Measurements from ENCODE around the gene PXK. TPM values are rescaled to one million over a fixed set of nuclear protein-coding genes. Genes with fewer than 3 reads are reported as not detected.
A peak's percentile ranks its signal among the peaks of the same experiment; 100 is the strongest.
"Not testable (repeated sequence)": the region's sequence is repeated elsewhere in the genome, so short reads cannot be mapped to it uniquely, and the experiment has no call there.

Gene PXK
- total RNA-seq (ENCODE audit: insufficient read depth, low replicate concordance): 47.9 TPM

DNA sequence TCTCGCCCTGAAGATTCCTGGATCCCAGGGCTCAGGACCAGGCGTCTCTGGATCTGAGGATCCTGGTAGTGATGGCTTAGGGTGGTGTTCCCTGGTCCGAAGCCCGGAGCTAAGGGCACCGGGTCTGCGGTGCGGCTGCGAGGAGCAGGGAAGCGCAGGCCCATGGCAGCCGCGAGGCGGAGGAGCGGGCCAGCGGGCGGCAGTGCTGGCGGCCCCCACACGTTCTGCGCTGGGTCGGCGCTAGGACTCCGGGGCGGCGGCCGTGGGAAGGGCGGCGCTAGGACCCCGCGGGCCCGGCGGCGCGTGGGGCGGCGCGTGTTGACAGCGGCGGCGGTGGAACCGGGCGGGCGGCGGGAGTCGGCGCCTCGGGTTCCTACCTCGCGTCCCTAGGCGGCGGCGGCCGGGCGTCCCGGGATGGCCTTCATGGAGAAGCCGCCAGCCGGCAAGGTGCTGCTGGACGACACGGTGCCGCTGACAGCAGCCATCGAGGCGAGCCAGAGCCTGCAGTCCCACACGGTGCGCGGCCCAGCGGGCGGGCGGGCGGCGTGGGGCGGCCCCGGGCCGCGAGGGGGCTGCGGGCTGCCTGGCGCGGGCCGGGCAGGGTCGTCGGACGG lies at the start of gene PXK:
Gene PXK, plus strand, starts transcription at position 318 of the 614 bp plus-strand sequence. Its CDS starts 97 bp downstream, at position 415.
- peak; percentile 82 for DNase-seq (ENCODE audit: low spot score)

DNA sequence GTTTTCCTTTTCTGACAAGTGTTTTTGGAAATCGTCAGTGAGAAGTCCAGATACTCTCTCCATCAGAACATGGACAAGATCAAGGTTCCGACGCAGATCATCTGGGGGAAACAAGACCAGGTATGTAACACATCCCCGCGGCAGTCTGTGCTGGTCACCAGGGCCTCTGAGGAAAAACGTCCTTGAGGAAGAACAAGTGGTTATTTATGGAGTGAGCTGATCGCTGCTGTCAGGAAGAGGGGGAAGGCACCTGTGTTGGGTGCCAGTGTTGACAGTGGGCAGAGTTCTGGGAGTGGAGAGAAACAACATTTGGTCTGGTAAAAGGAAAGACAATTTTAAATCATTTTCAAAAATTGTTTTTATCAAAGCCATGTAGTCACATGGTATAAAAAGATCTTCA lies 47.4 kb upstream of the PXK start:
- no peak for DNase-seq (ENCODE audit: low spot score)

DNA sequence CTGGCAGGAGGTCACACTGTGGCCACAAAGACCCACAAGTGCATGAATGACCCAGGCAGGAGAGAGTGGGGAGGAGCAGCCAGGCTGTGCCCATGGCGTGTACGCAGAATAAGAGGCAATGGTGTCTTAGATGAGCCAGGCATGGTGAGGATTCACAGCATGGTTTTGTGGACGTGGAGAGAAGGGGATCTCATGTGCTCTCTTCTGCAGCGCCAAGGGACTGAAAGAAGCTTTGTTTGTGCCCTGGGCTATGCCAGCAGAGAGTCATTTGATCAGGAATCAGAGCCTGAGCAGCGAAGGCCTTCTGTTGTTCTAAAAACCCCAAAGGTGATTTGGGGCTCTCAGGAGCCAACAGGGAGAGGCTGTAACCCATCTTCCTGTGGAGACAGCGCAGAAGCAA lies 45.3 kb upstream of the PXK start:
- DNase-seq (ENCODE audit: low spot score): no peak

GRCh38 chr3:58288011-58288728 lies 44.5 kb upstream of the PXK start:
- DNase-seq (ENCODE audit: low spot score): no peak

GRCh38 chr3:58288964-58289613 lies 43.6 kb upstream of the PXK start:
- not testable (repeated sequence) for DNase-seq (ENCODE audit: low spot score)

- not testable (repeated sequence) for DNase-seq (ENCODE audit: low spot score)
These were observed 42.2 kb upstream of the PXK start for GRCh38 chr3:58290446-58290845.

DNA sequence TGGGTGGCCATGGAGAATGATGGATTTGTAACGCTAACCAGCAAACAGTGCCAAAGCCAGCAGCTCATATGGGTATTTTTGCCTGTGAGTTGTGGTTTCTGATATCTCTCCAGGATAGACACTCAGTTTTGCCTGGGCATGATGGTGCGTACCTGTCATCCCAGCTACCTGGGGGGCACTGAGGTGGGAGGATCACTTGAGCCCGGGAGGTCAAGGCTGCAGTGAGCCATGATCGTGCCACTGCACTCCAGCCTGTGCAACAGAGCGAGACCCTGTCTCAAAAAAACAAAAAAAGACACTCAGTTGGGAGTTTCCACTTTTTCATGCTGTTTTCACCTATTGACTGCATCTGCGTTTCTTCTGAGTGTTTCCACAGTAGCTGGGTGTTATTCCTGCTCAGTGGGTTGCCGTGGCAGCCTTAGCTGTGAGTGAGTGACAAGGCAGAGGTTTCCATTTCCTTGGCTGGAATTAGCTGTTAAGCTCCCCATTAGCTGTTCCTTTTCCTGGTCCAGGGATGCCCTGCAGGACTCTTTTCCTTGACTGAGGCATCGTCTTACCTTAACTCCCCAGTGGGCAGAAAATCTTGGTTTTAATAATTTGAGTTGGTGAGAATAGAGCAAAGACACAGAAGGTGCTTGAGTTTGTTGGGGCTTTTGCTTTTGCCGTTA lies 40.9 kb upstream of the PXK start:
- no peak for DNase-seq (ENCODE audit: low spot score)

- DNase-seq (ENCODE audit: low spot score): no peak
These were observed 39.8 kb upstream of the PXK start for GRCh38 chr3:58292866-58293265.

- no peak for DNase-seq (ENCODE audit: low spot score)
These were observed 39.2 kb upstream of the PXK start for GRCh38 chr3:58293516-58293915.

- DNase-seq (ENCODE audit: low spot score): no peak
These were observed 36.4 kb upstream of the PXK start for GRCh38 chr3:58296269-58296668.

GRCh38 chr3:58296843-58297242 lies 35.8 kb upstream of the PXK start:
- no peak for DNase-seq (ENCODE audit: low spot score)

- DNase-seq (ENCODE audit: low spot score): no peak
These were observed 34.5 kb upstream of the PXK start for GRCh38 chr3:58298190-58298589.

GRCh38 chr3:58299075-58299474 lies 33.6 kb upstream of the PXK start:
- no peak for DNase-seq (ENCODE audit: low spot score)

GRCh38 chr3:58299839-58300516 lies 32.7 kb upstream of the PXK start:
- DNase-seq (ENCODE audit: low spot score): peak; percentile 50

DNA sequence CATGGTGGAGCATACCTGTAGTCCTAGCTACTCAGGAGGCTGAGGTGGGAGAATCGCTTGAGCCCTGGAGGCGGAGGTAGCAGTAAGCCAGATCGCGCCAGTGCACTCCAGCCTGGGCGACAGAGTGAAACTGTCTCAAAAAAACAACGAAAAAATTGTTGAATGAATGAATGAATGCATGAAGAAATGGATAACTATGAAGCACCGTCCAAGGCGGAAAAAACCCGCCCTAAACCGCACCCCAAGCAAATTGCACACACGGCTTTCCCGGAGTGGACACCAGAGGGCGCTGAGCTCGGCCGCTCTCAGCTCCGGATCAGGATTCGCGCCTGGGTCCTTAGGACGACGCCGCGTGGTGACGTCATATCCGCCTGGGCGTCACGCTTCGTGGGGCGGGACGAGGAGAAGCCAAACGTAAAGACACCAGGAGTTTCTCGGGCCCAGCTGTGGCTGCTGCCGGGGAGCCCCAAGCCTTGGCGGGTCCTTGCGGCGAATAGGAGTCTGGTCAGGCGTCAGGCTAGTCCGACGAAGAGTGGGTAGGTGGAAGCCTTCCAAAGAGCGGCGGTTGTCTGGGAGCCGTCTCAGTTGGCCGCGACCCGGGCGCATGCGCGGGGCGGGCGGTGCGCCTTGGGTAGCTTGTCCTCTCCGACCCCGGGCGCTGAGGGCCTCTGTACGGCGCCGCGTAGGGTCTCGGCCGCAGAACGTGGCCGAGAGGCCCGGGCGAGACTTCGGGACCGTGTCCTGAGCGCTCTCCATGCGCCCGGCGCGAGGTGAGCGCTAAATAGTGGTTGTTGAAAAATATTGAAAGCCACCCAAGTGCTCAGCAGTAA lies 26.6 kb upstream of the PXK start, which contains the start of the genes HTD2 and RPP14:
Gene HTD2, plus strand, starts transcription at position 639 of the 830 bp plus-strand sequence. CDS start 11,094 bp downstream, outside the sequence.
Gene RPP14, plus strand, starts transcription at position 364 of the 830 bp plus-strand sequence. CDS start 4,085 bp downstream, outside the sequence.
- DNase-seq (ENCODE audit: low spot score): peak; percentile 99

GRCh38 chr3:58307639-58308215 lies 25.0 kb upstream of the PXK start:
- DNase-seq (ENCODE audit: low spot score): peak; percentile 37

DNA sequence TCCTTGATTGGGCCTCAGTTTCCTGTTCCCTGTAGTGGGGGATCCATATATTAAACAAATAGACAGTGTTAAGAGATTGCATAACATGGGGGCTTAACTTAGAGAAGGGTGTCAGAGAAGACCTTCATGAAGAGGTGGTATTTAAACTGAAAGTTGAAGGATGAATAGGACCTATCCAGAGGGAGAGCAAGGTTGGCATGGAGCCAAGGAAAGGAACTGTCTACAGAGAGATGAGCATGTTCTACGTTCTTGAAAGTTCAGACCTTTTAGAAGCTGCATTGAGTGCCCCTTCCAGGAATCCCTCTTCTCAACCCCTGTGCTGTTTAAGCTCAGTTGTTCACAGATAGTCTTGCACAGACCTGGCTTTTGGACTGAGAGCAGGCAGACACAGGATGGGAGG lies 24.0 kb upstream of the PXK start:
- no peak for DNase-seq (ENCODE audit: low spot score)

DNA sequence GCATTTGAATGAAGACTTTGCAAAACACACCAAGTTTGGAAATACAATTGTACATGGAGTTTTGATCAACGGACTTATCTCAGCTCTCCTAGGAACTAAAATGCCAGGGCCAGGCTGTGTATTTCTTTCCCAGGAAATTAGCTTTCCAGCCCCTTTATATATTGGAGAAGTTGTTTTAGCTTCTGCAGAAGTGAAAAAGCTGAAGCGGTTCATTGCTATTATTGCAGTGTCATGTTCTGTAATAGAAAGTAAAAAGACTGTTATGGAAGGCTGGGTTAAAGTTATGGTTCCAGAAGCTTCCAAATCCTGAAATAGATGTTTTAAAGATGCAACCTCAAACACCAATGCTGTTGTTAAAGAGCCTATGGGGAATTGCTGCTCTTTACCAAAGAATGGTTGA lies 14.9 kb upstream of the PXK start:
- no peak for DNase-seq (ENCODE audit: low spot score)

DNA sequence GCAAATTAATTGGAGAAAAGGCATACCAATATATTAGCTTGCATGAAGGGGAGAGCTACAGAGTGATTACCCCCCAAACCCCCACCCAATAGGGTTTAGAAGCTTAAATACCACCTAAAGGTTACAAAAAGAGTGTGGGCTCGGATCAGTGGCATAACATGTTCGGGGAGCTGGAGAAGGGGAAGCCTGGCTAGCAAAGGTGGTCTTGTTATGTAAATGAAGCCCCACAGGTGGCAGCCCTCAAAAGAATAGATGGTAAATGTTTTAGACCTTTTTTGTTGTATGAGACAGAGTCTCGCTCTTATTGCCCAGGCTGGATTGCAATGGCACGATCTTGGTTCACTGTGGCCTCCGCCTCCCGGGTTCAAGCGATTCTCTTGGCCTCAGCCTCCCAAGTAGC lies 10.9 kb upstream of the PXK start:
- DNase-seq (ENCODE audit: low spot score): no peak

DNA sequence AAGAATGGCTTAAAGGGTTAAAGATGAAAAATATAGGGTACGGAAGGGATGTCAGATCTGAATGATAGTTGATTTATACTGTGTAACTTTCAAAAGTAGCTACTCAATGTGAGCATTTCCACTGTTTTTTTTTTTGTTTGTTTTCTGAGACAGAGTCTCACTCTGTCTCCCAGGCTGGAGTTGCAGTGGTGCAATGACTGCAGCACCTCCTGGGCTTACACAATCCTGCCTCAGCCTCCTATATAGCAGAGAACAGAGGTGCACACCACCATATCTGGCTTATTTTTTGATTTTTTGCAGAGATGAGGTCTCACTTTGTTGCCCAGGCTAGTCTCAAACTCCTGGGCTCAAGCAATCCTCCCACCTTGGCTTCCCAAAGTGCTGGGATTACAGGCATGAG lies 9.9 kb upstream of the PXK start:
- no peak for DNase-seq (ENCODE audit: low spot score)
